ENCODE data around the gene COL4A1.

GRCh38 chr13:110182461-110182860, 124.5 kb downstream of the COL4A1 start:
- TF ChIP-seq EZH2phosphoT487 (IDR thresholded peaks at IDR 0.05; ENCODE audit: insufficient read depth, low read depth): no peak
- TF ChIP-seq EZH2 (IDR thresholded peaks at IDR 0.05; ENCODE audit: insufficient read depth, poor library complexity, severe bottlenecking): no peak

All from GM23248 (cell line).